Inferior parietal cortex (tissue), 1 donor: ENCODE results near the gene FHL2.

Experiments
- DNase-seq: peaks from one replicate; pipeline ENCODE4 v3.0.0-alpha.2; 2016; ENCODE audit errors: extremely low spot score

FHL2 gene

DNA sequence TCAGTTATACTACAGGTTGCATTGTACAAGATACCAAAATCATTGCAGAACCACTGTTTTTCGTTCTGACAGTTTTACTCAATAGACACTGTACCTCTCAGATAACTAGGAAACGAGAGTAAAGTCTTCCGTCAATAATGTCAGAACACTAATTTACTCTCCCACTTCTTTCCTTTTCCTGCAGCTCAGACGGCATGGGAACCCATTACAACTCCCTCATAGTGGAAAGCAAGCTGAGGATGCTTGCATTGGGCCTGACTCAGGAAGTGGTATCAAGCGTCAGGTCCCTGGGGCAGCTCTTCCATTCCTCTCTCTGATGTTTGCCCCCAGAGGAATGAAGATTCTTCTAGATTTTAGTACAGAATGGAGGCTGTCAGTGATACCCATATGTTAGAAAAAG lies 23.9 kb upstream of the FHL2 start:
- DNase-seq, result no peak

- no peak for DNase-seq
Observed at GRCh38 chr2:105421053-105421452, 22.2 kb upstream of the FHL2 start.

GRCh38 chr2:105418522-105418921 lies 19.7 kb upstream of the FHL2 start:
- no peak for DNase-seq

DNA sequence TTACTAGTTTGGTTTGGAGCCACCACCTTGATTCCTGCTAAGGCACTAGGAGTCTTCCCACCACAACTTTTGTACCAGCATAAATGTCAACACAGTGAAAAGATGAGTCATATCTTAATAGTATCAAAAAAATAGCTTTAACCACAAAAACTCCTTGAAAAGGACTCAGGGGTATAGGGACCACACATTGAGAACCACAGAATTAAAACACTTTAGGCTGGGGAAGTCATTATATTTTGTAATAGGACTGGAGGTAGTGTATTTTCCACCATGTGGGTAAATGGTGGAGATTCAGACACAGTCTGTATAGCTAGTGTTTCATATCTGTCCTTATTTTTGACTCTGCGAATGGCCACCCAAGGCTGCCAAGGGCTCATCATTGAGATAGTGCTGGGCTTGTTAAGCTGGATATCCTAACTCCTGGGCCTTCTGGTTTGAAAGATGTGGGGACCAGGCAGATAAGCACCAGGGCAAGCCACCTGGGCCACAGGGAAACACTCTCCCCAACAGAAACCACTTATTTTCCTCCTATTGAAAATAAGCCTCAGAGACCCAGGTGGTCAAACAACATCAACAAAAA lies 19.1 kb upstream of the FHL2 start:
- DNase-seq, result no peak

DNA sequence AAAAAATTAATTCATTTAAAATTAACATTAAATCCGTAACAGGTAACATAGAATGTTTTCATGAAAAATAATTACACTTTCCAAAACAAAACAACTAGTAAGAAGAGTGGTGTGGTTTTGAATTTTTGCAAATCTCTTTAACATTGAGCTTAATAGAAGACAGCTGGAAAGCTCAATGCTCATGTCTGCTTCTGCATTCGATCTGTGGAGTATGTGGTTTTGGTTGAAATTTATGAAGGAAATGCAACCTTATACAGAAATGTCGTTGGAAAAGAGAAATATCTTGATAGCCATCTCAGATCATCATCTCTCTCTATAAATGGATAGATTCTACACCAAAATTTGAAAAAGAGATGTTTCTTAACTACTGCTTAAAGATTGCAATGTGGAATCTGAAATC lies 17.3 kb upstream of the FHL2 start:
- no peak for DNase-seq

- no peak for DNase-seq
Observed at GRCh38 chr2:105415007-105415406, 16.2 kb upstream of the FHL2 start.

DNA sequence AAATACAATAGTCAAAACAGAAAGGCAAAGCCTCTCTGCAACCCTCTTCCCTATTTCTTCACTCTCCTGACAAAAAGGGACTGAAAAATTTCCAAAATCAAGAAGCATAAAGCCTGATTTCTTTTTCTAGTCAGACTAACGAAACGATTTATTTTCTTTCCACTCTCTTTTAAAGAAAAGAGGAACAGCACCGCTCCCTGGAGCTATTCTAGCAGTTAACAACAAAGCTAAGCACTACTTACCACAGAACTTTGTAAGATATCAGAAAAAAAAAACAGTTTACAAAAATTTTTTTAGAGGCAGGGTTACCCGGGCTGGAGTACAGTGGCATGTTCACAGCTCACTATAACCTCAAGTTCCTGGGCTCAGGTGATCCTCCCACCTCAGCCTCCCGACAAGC lies 14.4 kb upstream of the FHL2 start:
- no peak for DNase-seq

GRCh38 chr2:105412584-105412983 lies 13.7 kb upstream of the FHL2 start:
- no peak for DNase-seq

DNA sequence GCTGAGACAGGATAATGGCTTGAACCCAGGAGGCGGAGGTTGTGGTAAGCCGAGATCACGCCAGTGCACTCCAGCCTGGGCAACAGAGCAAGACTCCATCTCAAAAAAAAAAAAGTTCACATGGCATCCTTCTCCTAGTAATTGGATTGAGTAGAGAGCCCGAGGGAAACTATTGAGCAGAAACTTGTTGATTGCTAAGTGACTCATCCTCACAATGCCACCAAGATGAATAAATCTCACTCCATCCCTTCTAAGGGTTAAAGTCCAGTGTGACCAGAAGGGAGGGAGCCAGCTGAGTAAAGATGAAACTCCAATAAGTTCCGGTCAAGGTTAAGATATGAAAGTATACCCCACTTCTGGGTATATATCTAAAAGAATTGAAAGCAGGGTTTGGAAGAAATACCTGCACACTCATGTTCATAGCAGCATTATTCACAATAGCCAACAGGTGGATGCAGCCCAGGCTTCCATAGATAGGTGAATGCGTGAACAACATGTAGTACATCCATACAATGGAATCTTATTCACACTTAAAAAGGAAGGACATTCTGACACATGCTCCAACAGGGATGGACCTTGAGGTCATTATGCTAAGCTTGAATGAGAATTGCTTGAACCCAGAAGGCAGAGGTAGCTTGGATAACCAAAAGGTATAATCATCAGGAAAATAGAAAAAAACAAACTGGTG lies 13.0 kb upstream of the FHL2 start:
- no peak for DNase-seq

DNA sequence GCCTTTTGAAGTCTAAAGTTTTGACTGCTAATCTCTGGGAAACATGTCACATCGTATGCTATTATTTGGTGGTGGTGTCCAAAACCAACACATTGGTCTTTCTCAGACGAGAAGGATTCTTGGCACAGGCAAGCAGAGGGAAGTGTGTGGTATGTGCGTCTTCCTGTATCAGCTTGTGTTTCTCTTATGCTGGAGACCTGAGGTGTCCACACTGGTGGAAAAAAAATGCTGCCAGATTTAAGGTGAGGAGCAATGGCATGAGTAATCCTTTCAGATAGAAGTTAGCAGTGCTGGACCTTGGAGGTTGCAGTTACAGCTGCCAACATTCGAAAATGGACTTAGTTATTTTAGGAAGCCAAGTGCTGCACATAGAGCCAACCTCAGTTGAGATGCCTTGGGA lies 11.7 kb upstream of the FHL2 start:
- no peak for DNase-seq

DNA sequence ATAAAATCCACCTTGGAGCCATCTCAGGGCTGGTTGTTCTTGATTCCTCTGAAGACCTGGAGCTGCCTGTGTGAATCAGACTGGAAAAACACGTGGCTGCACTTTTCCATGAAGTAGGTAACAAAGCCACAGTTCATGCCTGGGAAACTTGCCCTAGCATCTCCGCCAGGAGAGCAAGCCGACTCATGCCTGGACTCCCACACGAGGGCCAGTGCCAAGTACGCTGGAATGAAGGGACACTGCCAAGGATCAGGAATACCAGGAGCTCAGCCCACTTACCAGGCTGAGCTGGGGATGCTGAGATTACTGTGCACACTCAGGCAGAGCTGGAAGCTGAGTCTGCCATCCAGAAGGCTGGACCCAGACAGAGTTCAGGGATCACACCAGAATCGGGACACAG lies 10.9 kb upstream of the FHL2 start:
- peak; percentile 70 for DNase-seq

- no peak for DNase-seq
Observed at GRCh38 chr2:105407946-105408743, 9.3 kb upstream of the FHL2 start.

DNA sequence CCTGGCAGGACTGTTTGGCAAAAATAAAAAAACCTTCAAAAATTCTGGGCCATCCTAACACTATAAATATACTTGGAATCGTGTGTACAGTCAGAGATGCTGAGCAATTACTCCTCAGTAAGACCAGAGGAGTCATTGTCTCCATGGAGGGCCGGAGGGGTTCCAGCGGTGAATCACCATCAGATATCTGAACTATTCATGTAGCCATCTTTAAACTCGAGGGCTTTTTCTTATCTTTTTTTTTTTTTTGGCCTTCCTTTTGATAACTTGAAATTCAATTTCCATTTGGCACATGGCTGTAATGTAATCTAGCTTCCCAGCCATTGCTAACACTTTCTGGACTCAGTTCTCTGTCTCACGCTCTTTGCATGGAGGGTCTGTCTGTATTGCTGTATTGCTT lies 7.4 kb upstream of the FHL2 start:
- DNase-seq, result no peak

- DNase-seq, result no peak
Observed at GRCh38 chr2:105405291-105405690, 6.4 kb upstream of the FHL2 start.

GRCh38 chr2:105404736-105405135 lies 5.9 kb upstream of the FHL2 start:
- no peak for DNase-seq

- no peak for DNase-seq
Observed at GRCh38 chr2:105403783-105404698, 5.2 kb upstream of the FHL2 start.

DNA sequence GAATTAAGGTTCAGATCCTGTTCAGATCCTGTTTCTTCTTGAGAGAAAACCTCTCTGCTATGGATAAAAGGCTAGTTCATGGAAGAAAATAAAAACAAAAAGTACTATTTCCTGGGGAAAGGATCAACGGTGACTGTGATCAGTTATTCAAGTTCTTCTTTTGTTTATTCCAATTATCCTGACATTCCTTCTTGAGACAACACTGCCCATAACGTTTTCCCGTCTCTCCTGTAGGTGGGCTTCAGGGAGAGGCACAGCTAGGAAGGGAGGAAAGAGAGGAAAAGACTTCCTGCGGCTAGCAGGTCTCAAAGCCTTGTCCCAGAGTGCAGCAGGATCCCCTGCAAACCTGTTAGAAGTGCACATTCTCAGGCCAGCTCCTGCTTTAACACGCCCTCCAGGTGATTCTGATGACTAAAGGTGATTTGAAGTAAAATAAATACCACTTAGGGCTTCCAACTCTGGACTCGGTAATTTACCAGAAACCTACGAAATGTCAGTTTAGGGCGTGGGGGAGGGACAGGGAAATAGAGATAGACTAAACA lies 4.5 kb upstream of the FHL2 start:
- DNase-seq, result no peak

DNA sequence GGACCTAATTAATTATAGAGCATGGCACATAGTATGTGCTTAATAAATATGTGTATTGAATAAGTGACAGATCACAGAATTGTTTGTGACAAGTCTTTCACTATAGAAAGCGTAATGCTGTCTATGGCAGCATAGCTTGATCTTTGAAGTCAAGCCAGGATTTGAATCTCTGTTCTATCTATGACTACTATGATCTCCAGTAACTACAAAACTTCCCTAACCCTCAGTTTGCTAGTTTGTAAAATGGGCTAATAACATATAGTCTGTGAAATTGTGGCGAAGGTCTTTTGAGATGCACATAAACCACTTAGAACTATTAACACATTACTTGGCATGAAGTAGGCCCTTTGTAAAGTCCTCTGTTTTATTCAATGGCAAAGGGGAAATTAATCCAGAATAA lies 4.0 kb upstream of the FHL2 start:
- no peak for DNase-seq

- no peak for DNase-seq
Observed at GRCh38 chr2:105401867-105402266, 3.0 kb upstream of the FHL2 start.

DNA sequence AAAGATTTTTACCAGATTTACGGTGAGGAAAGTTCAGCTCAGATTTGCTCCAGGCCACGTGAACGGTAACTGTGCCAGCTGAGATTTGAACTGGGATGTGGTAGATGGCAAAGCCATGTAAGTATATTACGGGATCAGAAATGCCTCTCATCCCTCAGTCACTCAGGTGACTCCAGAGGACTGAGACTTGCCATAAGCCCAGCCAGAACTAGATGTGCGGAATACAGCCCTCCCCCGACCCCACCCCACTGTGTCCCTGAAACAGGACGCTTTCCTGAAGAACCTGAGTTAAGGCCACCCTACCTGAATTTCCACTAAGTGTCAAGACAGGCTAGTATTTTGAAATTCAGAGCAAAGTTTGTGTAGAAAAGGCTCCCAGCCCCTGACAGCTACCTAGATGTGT lies 1.3 kb upstream of the FHL2 start:
- DNase-seq, result no peak

DNA sequence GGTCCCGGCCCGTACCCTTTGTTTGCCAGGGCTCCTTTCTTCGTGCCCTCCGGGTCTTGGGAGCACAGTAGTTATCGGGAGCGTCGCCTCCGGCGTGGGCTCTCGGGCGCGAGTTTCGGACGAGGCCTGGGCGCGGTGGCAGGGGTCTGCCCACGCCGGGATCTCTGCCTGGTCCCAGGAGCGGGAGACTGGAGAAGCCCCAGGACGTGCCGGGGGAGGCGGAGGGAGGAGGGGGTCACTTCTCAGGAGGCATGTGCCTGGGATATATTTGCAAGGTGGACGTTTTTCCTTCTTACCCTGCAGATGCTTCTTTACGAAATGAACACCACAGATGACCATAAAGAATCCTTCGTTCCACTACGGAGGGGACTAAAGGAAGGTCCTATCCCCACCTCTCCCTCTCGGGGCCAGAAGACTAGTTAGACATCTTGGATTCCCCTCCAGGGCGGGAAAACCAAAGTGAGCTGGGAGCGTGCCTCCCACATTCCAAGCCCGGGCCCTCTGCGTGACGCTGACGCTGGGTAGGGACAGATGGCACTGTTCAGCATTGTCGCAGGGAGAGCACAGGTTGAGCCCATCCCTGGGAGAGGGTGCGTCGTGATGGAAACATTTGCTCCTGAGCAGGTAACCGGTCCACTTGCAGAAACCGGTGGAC lies 483 bp upstream of the FHL2 start:
- DNase-seq, result no peak
